ENCODE measurements around the gene COMMD7. TPM values are rescaled to one million over a fixed set of nuclear protein-coding genes. Genes with fewer than 3 reads are reported as not detected.
"Not testable (repeated sequence)": the region's sequence is repeated elsewhere in the genome, so short reads cannot be mapped to it uniquely, and the experiment has no call there.

The COMMD7 gene
- total RNA-seq, 2 experiments from 2014 or later = 20.5 to 22.2 TPM

- POLR2A ChIA-PET; DNase-seq (ENCODE audit: low spot score); H3K79me2 ChIP-seq (ENCODE audit: insufficient read depth, low read depth, low read length); BruUV-seq (replicated peaks); H4K20me1 ChIP-seq (ENCODE audit: insufficient read depth, low read length); H2AFZ ChIP-seq (ENCODE audit: low read length); H3K4me3 ChIP-seq (ENCODE audit: low read depth, low read length, poor library complexity, severe bottlenecking); intact Hi-C loops (cut with micrococcal nuclease; ENCODE audit: unreplicated experiment); CTCF ChIA-PET (ENCODE audit: unreplicated experiment); H3K9me2 ChIP-seq (ENCODE audit: insufficient read depth, low read length); H3K4me2 ChIP-seq (ENCODE audit: low read length); H3K4me1 ChIP-seq (ENCODE audit: insufficient read depth, low read length, poor library complexity, severe bottlenecking); H3K27ac ChIP-seq (ENCODE audit: low read depth, low read length, poor library complexity, severe bottlenecking); H3K9me3 ChIP-seq (ENCODE audit: low read length): not testable (repeated sequence)
- H3K36me3 ChIP-seq (ENCODE audit: insufficient read depth, low read length) = peaks cover 23% of the 10 kb centered on the region
Measured at GRCh38 chr20:32728435-32728834, 14.8 kb downstream of the COMMD7 start.

- Histone ChIP-seq H2AFZ (ENCODE audit: low read length) (no peak overlapping the region), H3K9me2 (ENCODE audit: insufficient read depth, low read length) (no peaks in the 10 kb centered on the region), H3K36me3 (ENCODE audit: insufficient read depth, low read length) (peaks cover 23% of the 10 kb centered on the region), H3K4me2 (ENCODE audit: low read length) (no peak overlapping the region), H4K20me1 (ENCODE audit: insufficient read depth, low read length) (no peaks in the 10 kb centered on the region), H3K27ac (ENCODE audit: low read depth, low read length, poor library complexity, severe bottlenecking) (no peak overlapping the region), H3K79me2 (ENCODE audit: insufficient read depth, low read depth, low read length) (no peaks in the 10 kb centered on the region), H3K9me3 (ENCODE audit: low read length) (no peaks in the 10 kb centered on the region), H3K4me1 (ENCODE audit: insufficient read depth, low read length, poor library complexity, severe bottlenecking) (no peaks in the 10 kb centered on the region), H3K4me3 (ENCODE audit: low read depth, low read length, poor library complexity, severe bottlenecking) (no peak overlapping the region)
- intact Hi-C loops (cut with micrococcal nuclease; ENCODE audit: unreplicated experiment) = no loop called here
- BruUV-seq (replicated peaks) = no TSS peak
- ChIA-PET CTCF (ENCODE audit: unreplicated experiment) (no interaction called here), POLR2A (interaction anchor here (1.1 kb wide), 1 partner anchor 12 kb away, joined by 3 read pairs; no protein-coding TSS in a partner anchor)
- TF ChIP-seq CTCF (conservative IDR thresholded peaks at IDR 0.05; ENCODE audit: low read length) = no peak
- no peak for TF ChIP-seq EZH2phosphoT487 (IDR thresholded peaks at IDR 0.05; ENCODE audit: borderline replicate concordance, low read depth, low read length)
- DNase-seq (ENCODE audit: low spot score) = no peak
Measured at GRCh38 chr20:32727683-32728082, 15.6 kb downstream of the COMMD7 start.

- Histone ChIP-seq H3K36me3 (ENCODE audit: insufficient read depth, low read length) (no peaks in the 10 kb centered on the region), H3K79me2 (ENCODE audit: insufficient read depth, low read depth, low read length) (no peaks in the 10 kb centered on the region), H3K4me1 (ENCODE audit: insufficient read depth, low read length, poor library complexity, severe bottlenecking) (no peaks in the 10 kb centered on the region), H3K27ac (ENCODE audit: low read depth, low read length, poor library complexity, severe bottlenecking) (no peak overlapping the region), H3K9me3 (ENCODE audit: low read length) (no peaks in the 10 kb centered on the region), H2AFZ (ENCODE audit: low read length) (no peak overlapping the region), H3K4me2 (ENCODE audit: low read length) (no peak overlapping the region), H3K9me2 (ENCODE audit: insufficient read depth, low read length) (no peaks in the 10 kb centered on the region), H4K20me1 (ENCODE audit: insufficient read depth, low read length) (no peaks in the 10 kb centered on the region), H3K4me3 (ENCODE audit: low read depth, low read length, poor library complexity, severe bottlenecking) (no peak overlapping the region)
- TF ChIP-seq EZH2phosphoT487 (IDR thresholded peaks at IDR 0.05; ENCODE audit: borderline replicate concordance, low read depth, low read length) (no peak), CTCF (conservative IDR thresholded peaks at IDR 0.05; ENCODE audit: low read length) (no peak)
- intact Hi-C loops (cut with micrococcal nuclease; ENCODE audit: unreplicated experiment) = no loop called here
- POLR2A ChIA-PET = interaction anchor here (0.6 to 0.7 kb wide), 3 partner anchors 23 to 1036 kb away, joined by 3 read pairs; no protein-coding TSS in a partner anchor
- CTCF ChIA-PET (ENCODE audit: unreplicated experiment) = no interaction called here
- DNase-seq (ENCODE audit: low spot score) = no peak
- BruUV-seq (replicated peaks) = no TSS peak
Measured at GRCh38 chr20:32718749-32719348, 24.4 kb downstream of the COMMD7 start.
